Esophagus muscularis mucosa (tissue), 3 donors: ENCODE data around the gene CLIC5.

Experiments used
- CTCF ChIP-seq, 3 experiments: fragments of 200-600 bp in 2 of 3; fragments of 450-650 bp in 1 of 3; sonication (generic) in 2 of 3; IDR thresholded peaks; one replicate each; pipeline ENCODE4 v1.5.1; 2017 to 2019; ENCODE audit warnings: antibody characterized with exemption in 3 of 3, mild to moderate bottlenecking in 2 of 3, moderate library complexity in 1 of 3
- POLR2AphosphoS5 ChIP-seq, 2 donors: sonication (generic); formaldehyde crosslinking; IDR thresholded peaks; one replicate each; pipeline ENCODE4 v1.6.1; 2017; ENCODE audit warnings: antibody characterized with exemption in 2 of 2

- no peak for TF ChIP-seq CTCF (IDR thresholded peaks at IDR 0.05)
- TF ChIP-seq POLR2AphosphoS5 (IDR thresholded peaks at IDR 0.05) = peak in 1 of 2 donors; percentile 27
These were observed 93.9 kb downstream of the CLIC5 start for GRCh38 chr6:45921691-45922281.
